Rectal smooth muscle tissue (tissue), 1 donor: ENCODE data around the gene TSC2.
"Not testable (repeated sequence)": the region's sequence is repeated elsewhere in the genome, so short reads cannot be mapped to it uniquely, and the experiment has no call there.

Source experiments
- H3K27ac ChIP-seq: one replicate; pipeline ENCODE4 v1.7.0; 2013; ENCODE audit warnings: low read depth, low read length, inconsistent platforms
- H3K27me3 ChIP-seq: one replicate; pipeline ENCODE4 v1.7.0; 2013; ENCODE audit warnings: low read length; ENCODE audit not compliant: control insufficient read depth, insufficient read depth
- H3K36me3 ChIP-seq: one replicate; pipeline ENCODE4 v1.7.0; 2013; ENCODE audit warnings: low read length; ENCODE audit not compliant: control insufficient read depth, insufficient read depth
- H3K4me1 ChIP-seq: one replicate; pipeline ENCODE4 v1.7.0; 2013; ENCODE audit warnings: low read length; ENCODE audit not compliant: control insufficient read depth, insufficient read depth
- H3K4me3 ChIP-seq: one replicate; pipeline ENCODE4 v1.7.0; 2013; ENCODE audit warnings: low read length
- H3K9ac ChIP-seq: one replicate; pipeline ENCODE4 v1.7.0; 2013; ENCODE audit warnings: low read length

TSC2 gene

GRCh38 chr16:2028146-2028545 lies 19.6 kb upstream of the TSC2 start:
- Histone ChIP-seq H3K9ac (no peak overlapping the region), H3K36me3 (peaks cover 3% of the 10 kb centered on the region), H3K27ac (no peak overlapping the region), H3K4me3 (peak overlapping the region; percentile 60), H3K4me1 (peaks cover 14% of the 10 kb centered on the region), H3K27me3 (no peaks in the 10 kb centered on the region)

GRCh38 chr16:2028620-2029220 lies 19.1 kb upstream of the TSC2 start:
- Histone ChIP-seq H3K9ac (no peak overlapping the region), H3K27me3 (no peaks in the 10 kb centered on the region), H3K4me3 (no peak overlapping the region), H3K4me1 (peaks cover 16% of the 10 kb centered on the region), H3K27ac (no peak overlapping the region), H3K36me3 (peaks cover 3% of the 10 kb centered on the region)

GRCh38 chr16:2029350-2029749 lies 18.4 kb upstream of the TSC2 start:
- H3K27ac ChIP-seq, result no peak overlapping the region

GRCh38 chr16:2030036-2030435 lies 17.7 kb upstream of the TSC2 start:
- Histone ChIP-seq H3K36me3 (peaks cover 3% of the 10 kb centered on the region), H3K9ac (no peak overlapping the region), H3K27me3 (no peaks in the 10 kb centered on the region), H3K4me1 (peaks cover 23% of the 10 kb centered on the region), H3K27ac (no peak overlapping the region), H3K4me3 (peak overlapping the region; percentile 4)

More at GRCh38 chr16:2029350-2029749, 18.4 kb upstream of the TSC2 start:
- no peak overlapping the region for H3K9ac ChIP-seq
- no peaks in the 10 kb centered on the region for H3K27me3 ChIP-seq
- H3K4me1 ChIP-seq, result peaks cover 19% of the 10 kb centered on the region
- H3K4me3 ChIP-seq, result no peak overlapping the region
- H3K36me3 ChIP-seq, result peaks cover 3% of the 10 kb centered on the region

GRCh38 chr16:2031081-2031577 lies 16.7 kb upstream of the TSC2 start:
- Histone ChIP-seq H3K4me3 (no peak overlapping the region), H3K9ac (no peak overlapping the region), H3K27ac (no peak overlapping the region), H3K27me3 (no peaks in the 10 kb centered on the region), H3K4me1 (peaks cover 33% of the 10 kb centered on the region), H3K36me3 (peaks cover 3% of the 10 kb centered on the region)

- peaks cover 35% of the 10 kb centered on the region for H3K4me1 ChIP-seq
Observed at GRCh38 chr16:2032285-2033056, 15.3 kb upstream of the TSC2 start.

GRCh38 chr16:2033057-2033908 lies 14.5 kb upstream of the TSC2 start:
- Histone ChIP-seq H3K27me3 (no peaks in the 10 kb centered on the region), H3K9ac (no peak overlapping the region), H3K27ac (peak overlapping the region; percentile 85), H3K36me3 (peaks cover 6% of the 10 kb centered on the region), H3K4me3 (peak overlapping the region; percentile 52), H3K4me1 (peaks cover 35% of the 10 kb centered on the region)

More at GRCh38 chr16:2032285-2033056, 15.3 kb upstream of the TSC2 start:
- Histone ChIP-seq H3K27ac (peak overlapping the region; percentile 85), H3K36me3 (peaks cover 4% of the 10 kb centered on the region), H3K27me3 (no peaks in the 10 kb centered on the region), H3K9ac (no peak overlapping the region), H3K4me3 (no peak overlapping the region)

GRCh38 chr16:2033909-2034695 lies 13.7 kb upstream of the TSC2 start:
- peaks cover 37% of the 10 kb centered on the region for H3K4me1 ChIP-seq
- not testable (repeated sequence) for H3K36me3 ChIP-seq

GRCh38 chr16:2034696-2035430 lies 12.9 kb upstream of the TSC2 start:
- no peak overlapping the region for H3K9ac ChIP-seq
- H3K27ac ChIP-seq, result peak overlapping the region; percentile 78
- no peaks in the 10 kb centered on the region for H3K27me3 ChIP-seq
- peaks cover 3% of the 10 kb centered on the region for H3K36me3 ChIP-seq
- peaks cover 40% of the 10 kb centered on the region for H3K4me1 ChIP-seq
- H3K4me3 ChIP-seq, result peak overlapping the region; percentile 14

More at GRCh38 chr16:2033909-2034695, 13.7 kb upstream of the TSC2 start:
- not testable (repeated sequence) for H3K27me3 ChIP-seq, H3K9ac ChIP-seq
- Histone ChIP-seq H3K4me3 (peak overlapping the region; percentile 52), H3K27ac (peak overlapping the region; percentile 85)

GRCh38 chr16:2035431-2036199 lies 12.2 kb upstream of the TSC2 start:
- H3K27ac ChIP-seq, result peak overlapping the region; percentile 78
- peaks cover 40% of the 10 kb centered on the region for H3K4me1 ChIP-seq
- no peaks in the 10 kb centered on the region for H3K27me3 ChIP-seq
- H3K9ac ChIP-seq, result no peak overlapping the region
- peaks cover 3% of the 10 kb centered on the region for H3K36me3 ChIP-seq
- H3K4me3 ChIP-seq, result peak overlapping the region; percentile 19
